ENCODE measurements around the gene TRMT5. TPM values are rescaled to one million over a fixed set of nuclear protein-coding genes. Genes with fewer than 3 reads are reported as not detected.

Gene TRMT5
- total RNA-seq, 1 experiment from 2014 or later = 23.7 TPM

DNA sequence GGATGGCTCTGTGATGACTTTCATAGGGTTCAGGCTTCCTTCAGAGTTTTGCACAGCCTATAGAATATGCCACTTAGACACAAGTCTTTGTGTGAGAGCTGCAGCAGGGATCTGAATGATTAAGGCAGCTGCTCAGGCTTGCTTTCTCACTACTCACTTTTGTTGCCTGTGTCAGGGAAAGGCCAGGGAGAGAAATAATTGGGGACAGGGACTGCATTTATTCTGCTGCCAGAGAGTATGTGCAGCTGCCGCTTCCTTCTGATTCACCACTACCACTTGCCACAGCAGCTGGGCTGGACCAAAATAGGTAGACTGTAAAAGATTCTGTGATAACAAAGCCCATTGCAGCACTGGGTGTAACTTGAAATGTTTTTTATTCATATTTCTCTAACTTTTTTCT lies 49.7 kb downstream of the TRMT5 start:
- no peaks in the 10 kb centered on the region for H3K4me1 ChIP-seq (ENCODE audit: control insufficient read depth in 1 of 2, insufficient read depth in 2 of 2, low read length in 2 of 2)
- DNase-seq (ENCODE audit: low read depth, low spot score) = no peak
- POLR2A ChIA-PET = no interaction called here
- H3K4me3 ChIP-seq (replicated peaks in 1 of 2; ENCODE audit: low read depth in 1 of 2, low read length in 2 of 2) = no peak overlapping the region
- no peaks in the 10 kb centered on the region for H3K9me3 ChIP-seq (ENCODE audit: control insufficient read depth in 1 of 2, insufficient read depth in 1 of 2, low read depth in 1 of 2, low read length in 2 of 2)
- RAD21 ChIA-PET (ENCODE audit: low non-redundant PET in 1 of 2, low total read pairs in 2 of 2, uncharacterized antibody in 2 of 2, unreplicated experiment in 2 of 2) = no interaction called here
- no peak for ATAC-seq
- H3K79me2 ChIP-seq (ENCODE audit: insufficient read depth, low read length) = no peaks in the 10 kb centered on the region
- no peak overlapping the region for H3K4me2 ChIP-seq (ENCODE audit: low read length)
- no peak overlapping the region for H3K9ac ChIP-seq (ENCODE audit: low read length)
- no peak overlapping the region for H2AFZ ChIP-seq (ENCODE audit: low read depth, low read length, poor library complexity, severe bottlenecking)
- no peaks in the 10 kb centered on the region for H3K36me3 ChIP-seq (ENCODE audit: control insufficient read depth in 1 of 2, insufficient read depth in 2 of 2, low read length in 2 of 2)
- no peaks in the 10 kb centered on the region for H4K20me1 ChIP-seq (ENCODE audit: insufficient read depth)
- H3K27ac ChIP-seq (ENCODE audit: low read depth, low read length) = no peak overlapping the region
- intact Hi-C loops (cut with micrococcal nuclease) = no loop called here
- no peaks in the 10 kb centered on the region for H3K27me3 ChIP-seq (ENCODE audit: insufficient read depth, low read length)
- CTCF ChIA-PET = no interaction called here
- BruUV-seq (replicated peaks) = no TSS peak
- no peaks in the 10 kb centered on the region; the same call in 1 of the 2 replicates for H3K9me2 ChIP-seq (ENCODE audit: insufficient read depth)
- TF ChIP-seq CBX3 (IDR thresholded peaks at IDR 0.05; ENCODE audit: low read depth) = no peak
- no peak for TF ChIP-seq EGR1 (IDR thresholded peaks at IDR 0.05; ENCODE audit: low read depth)

DNA sequence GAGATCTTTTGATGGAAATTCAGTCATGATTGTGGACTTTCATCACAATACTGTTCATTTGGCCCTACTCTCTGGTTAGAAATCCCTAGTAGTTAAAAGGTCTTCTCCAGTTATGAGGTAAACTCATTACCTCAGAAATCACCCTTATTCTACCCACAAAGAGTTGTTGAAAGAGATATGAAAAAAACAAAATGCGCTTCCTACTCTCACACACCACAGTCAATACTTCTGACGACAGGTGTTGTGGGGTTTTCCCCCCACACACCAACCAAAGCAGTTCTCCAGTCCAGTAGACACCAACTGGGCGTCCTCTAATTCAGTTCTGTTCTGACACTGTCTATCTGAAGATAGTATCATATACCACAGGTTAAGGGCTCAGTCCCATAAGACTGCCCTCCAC lies 54.9 kb downstream of the TRMT5 start:
- TF ChIP-seq EGR1 (IDR thresholded peaks at IDR 0.05; ENCODE audit: low read depth) (no peak), ATF3 (IDR thresholded peaks at IDR 0.05) (no peak), FOSL1 (IDR thresholded peaks at IDR 0.05; ENCODE audit: low read depth) (no peak), RAD21 (IDR thresholded peaks at IDR 0.05; ENCODE audit: low read depth) (no peak), SIN3A (IDR thresholded peaks at IDR 0.05; ENCODE audit: low read depth) (no peak)
- TF ChIP-seq, protein P1, sequence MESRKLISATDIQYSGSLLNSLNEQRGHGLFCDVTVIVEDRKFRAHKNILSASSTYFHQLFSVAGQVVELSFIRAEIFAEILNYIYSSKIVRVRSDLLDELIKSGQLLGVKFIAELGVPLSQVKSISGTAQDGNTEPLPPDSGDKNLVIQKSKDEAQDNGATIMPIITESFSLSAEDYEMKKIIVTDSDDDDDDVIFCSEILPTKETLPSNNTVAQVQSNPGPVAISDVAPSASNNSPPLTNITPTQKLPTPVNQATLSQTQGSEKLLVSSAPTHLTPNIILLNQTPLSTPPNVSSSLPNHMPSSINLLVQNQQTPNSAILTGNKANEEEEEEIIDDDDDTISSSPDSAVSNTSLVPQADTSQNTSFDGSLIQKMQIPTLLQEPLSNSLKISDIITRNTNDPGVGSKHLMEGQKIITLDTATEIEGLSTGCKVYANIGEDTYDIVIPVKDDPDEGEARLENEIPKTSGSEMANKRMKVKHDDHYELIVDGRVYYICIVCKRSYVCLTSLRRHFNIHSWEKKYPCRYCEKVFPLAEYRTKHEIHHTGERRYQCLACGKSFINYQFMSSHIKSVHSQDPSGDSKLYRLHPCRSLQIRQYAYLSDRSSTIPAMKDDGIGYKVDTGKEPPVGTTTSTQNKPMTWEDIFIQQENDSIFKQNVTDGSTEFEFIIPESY (IDR thresholded peaks at IDR 0.05; ENCODE audit: extremely low read depth, insufficient replicate concordance, low read length) = no peak
- Histone ChIP-seq H3K36me3 (ENCODE audit: control insufficient read depth in 1 of 2, insufficient read depth in 2 of 2, low read length in 2 of 2) (no peaks in the 10 kb centered on the region), H3K4me3 (replicated peaks in 1 of 2; ENCODE audit: low read depth in 1 of 2, low read length in 2 of 2) (no peak overlapping the region), H4K20me1 (ENCODE audit: insufficient read depth) (no peaks in the 10 kb centered on the region), H3K9me2 (ENCODE audit: insufficient read depth) (no peaks in the 10 kb centered on the region), H2AFZ (ENCODE audit: low read depth, low read length, poor library complexity, severe bottlenecking) (no peak overlapping the region), H3K27me3 (ENCODE audit: insufficient read depth, low read length) (no peaks in the 10 kb centered on the region), H3K4me2 (ENCODE audit: low read length) (no peak overlapping the region), H3K79me2 (ENCODE audit: insufficient read depth, low read length) (no peaks in the 10 kb centered on the region; the same call in 1 of the 2 replicates), H3K9ac (ENCODE audit: low read length) (no peak overlapping the region), H3K9me3 (ENCODE audit: control insufficient read depth in 1 of 2, insufficient read depth in 1 of 2, low read depth in 1 of 2, low read length in 2 of 2) (no peaks in the 10 kb centered on the region), H3K27ac (ENCODE audit: low read depth, low read length) (no peak overlapping the region), H3K4me1 (ENCODE audit: control insufficient read depth in 1 of 2, insufficient read depth in 2 of 2, low read length in 2 of 2) (no peaks in the 10 kb centered on the region)
- RAD21 ChIA-PET (ENCODE audit: low non-redundant PET in 1 of 2, low total read pairs in 2 of 2, uncharacterized antibody in 2 of 2, unreplicated experiment in 2 of 2) = no interaction called here
- no TSS peak for BruUV-seq (replicated peaks)
- no peak for DNase-seq (ENCODE audit: low read depth, low spot score)
- POLR2A ChIA-PET = no interaction called here
- CTCF ChIA-PET = no interaction called here
- ATAC-seq = no peak
- intact Hi-C loops (cut with micrococcal nuclease) = no loop called here
